Right lobe of liver (tissue), 6 donors: Measurements from ENCODE around the gene TATDN2. TPM values are rescaled to one million over a fixed set of nuclear protein-coding genes. Genes with fewer than 3 reads are reported as not detected.

ENCODE experiments used
- ATAC-seq, 4 donors: fragments of 200-7000 bp; cut with Tn5 transposase; one replicate each; pipeline ENCODE4 v1.9.1; 2020; ENCODE audit warnings: mild to moderate bottlenecking in 4 of 4, moderate library complexity in 4 of 4
- DNase-seq, 3 donors: peaks; one replicate each; pipeline ENCODE4 v3.0.0-alpha.2; 2020
- H3K27ac ChIP-seq, 3 donors: fragments of 200-600 bp; one replicate each; pipeline ENCODE4 v1.8.0; 2022
- H3K27me3 ChIP-seq, 2 donors: fragments of 200-600 bp; one replicate each; pipeline ENCODE4 v1.8.0; 2022
- H3K36me3 ChIP-seq, 4 donors: fragments of 200-600 bp; sonication (generic) in 1 of 4; one replicate each; pipeline versions ENCODE4 v1.5.1 to v1.8.0; 2017 to 2022; ENCODE audit warnings: control low read depth in 1 of 4
- H3K4me1 ChIP-seq, 4 donors: fragments of 200-600 bp; sonication (generic) in 1 of 4; one replicate each; pipeline versions ENCODE4 v1.5.1 to v1.8.0; 2017 to 2022; ENCODE audit warnings: control low read depth in 1 of 4
- H3K4me3 ChIP-seq, 3 donors: fragments of 200-600 bp; one replicate each; pipeline ENCODE4 v1.8.0; 2022
- H3K9me3 ChIP-seq, 4 donors: fragments of 200-600 bp; sonication (generic) in 1 of 4; one replicate each; pipeline versions ENCODE4 v1.5.1 to v1.8.0; 2017 to 2022; ENCODE audit warnings: control low read depth in 1 of 4
- CTCF ChIP-seq, 4 donors: fragments of 200-600 bp in 3 of 4; fragments of 450-650 bp in 1 of 4; IDR thresholded peaks; one replicate each; pipeline versions ENCODE4 v1.5.1 to v1.8.0; 2016 to 2022; ENCODE audit warnings: antibody characterized with exemption in 4 of 4, mild to moderate bottlenecking in 2 of 4
- POLR2A ChIP-seq: fragments of 450-650 bp; IDR thresholded peaks from one replicate; pipeline ENCODE4 v1.6.1; 2017; ENCODE audit warnings: antibody characterized with exemption, mild to moderate bottlenecking
- WGBS: methylation state at CpG from one replicate; pipeline ENCODE4 v1.1.6; 2018; ENCODE audit warnings: low coverage, low lambda C conversion rate; ENCODE audit not compliant: insufficient coverage; ENCODE audit errors: missing lambda C conversion rate; 5-methylcytosine and 5-hydroxymethylcytosine counted together
- intact Hi-C, 2 donors: fragments of 100-400 bp; cut with DNase I; formaldehyde crosslinking; loops; one replicate each; pipeline versions ENCODE4 v1.11.2 to v1.14.1; 2022
- total RNA-seq, 6 experiments: library from RNA; depleted of rRNA in 2 of 6; stranded (reverse); fragments of >200 nt in 2 of 6; fragmentation: NEBNext Ultra II Directional in 3 of 6; extraction: Animal tissue kit (Norgen Biotek cat#: 25700) in 3 of 6; gene quantifications; one replicate each; pipeline versions ENCODE4 v1.1.0 to v1.2.4, GENCODE V29; 2016 to 2023
- donor health status: DM: no; HTN: yes; CAD: no.
- donor health status: DM: no; HTN: no; CAD: no.
- donor health status: DM: no; HTN: no; CAD: no.
- donor health status: DM: no; HTN: yes; CAD: no.
- donor health status: DM: no; HTN: yes; CAD: no.

Gene TATDN2
- total RNA-seq, 6 experiments from 2014 or later: 7.2 to 13.4 (median 10.1) TPM

GRCh38 chr3:10310578-10310977 lies 62.3 kb downstream of the TATDN2 start:
- H3K9me3 ChIP-seq: no peaks in the 10 kb centered on the region
- no peak for DNase-seq
- WGBS: 95% methylated on average over 2 of the region's 2 CpGs
- ATAC-seq: no peak
- no peak for TF ChIP-seq CTCF (IDR thresholded peaks at IDR 0.05)
- no peak for TF ChIP-seq POLR2A
- H3K4me3 ChIP-seq: no peak overlapping the region
- no peaks in the 10 kb centered on the region for H3K4me1 ChIP-seq
- H3K36me3 ChIP-seq: peaks cover 6 to 91% (median 35%) of the 10 kb centered on the region in 4 donors
- no peak overlapping the region for H3K27ac ChIP-seq
- no peaks in the 10 kb centered on the region for H3K27me3 ChIP-seq
- intact Hi-C loops: no loop called here

GRCh38 chr3:10311710-10312109 lies 63.5 kb downstream of the TATDN2 start:
- intact Hi-C loops: no loop called here
- peaks cover 8 to 87% (median 35%) of the 10 kb centered on the region in 4 donors for H3K36me3 ChIP-seq
- DNase-seq: no peak
- H3K27ac ChIP-seq: no peak overlapping the region
- H3K27me3 ChIP-seq: no peaks in the 10 kb centered on the region
- peaks cover 0 to 1% (median 0%) of the 10 kb centered on the region in 4 donors for H3K4me1 ChIP-seq
- peak in 3 of 4 donors; percentile 7 to 30 (median 23) for ATAC-seq
- WGBS: 86% methylated on average over 4 of the region's 13 CpGs
- no peaks in the 10 kb centered on the region for H3K9me3 ChIP-seq
- H3K4me3 ChIP-seq: no peak overlapping the region
- no peak for TF ChIP-seq CTCF (IDR thresholded peaks at IDR 0.05)
- no peak for TF ChIP-seq POLR2A

DNA sequence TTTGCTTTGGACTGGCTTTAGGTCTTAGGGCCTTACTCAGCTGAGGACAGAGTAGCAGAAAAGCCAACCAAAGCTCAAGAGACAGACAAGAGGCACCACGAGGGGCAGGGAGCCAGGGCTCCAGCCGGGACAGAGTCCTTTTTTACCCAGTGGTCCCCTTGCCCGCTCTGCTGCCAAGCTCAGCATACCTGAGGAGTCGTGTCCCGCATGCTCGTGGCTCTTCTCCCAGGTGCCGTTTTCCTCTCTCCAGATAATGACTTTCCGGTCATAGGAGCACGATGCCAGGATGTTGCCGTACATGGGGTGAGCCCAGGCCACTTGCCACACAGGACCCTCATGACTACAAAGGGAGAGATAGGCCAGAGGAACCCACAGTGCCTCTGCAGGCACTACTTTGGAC lies 64.1 kb downstream of the TATDN2 start:
- no CpG with 5 or more reads among the region's 10 CpGs for WGBS
- peaks cover 0 to 8% (median 2%) of the 10 kb centered on the region in 4 donors for H3K4me1 ChIP-seq
- H3K27me3 ChIP-seq: no peaks in the 10 kb centered on the region
- peaks cover 7 to 84% (median 34%) of the 10 kb centered on the region in 4 donors for H3K36me3 ChIP-seq
- TF ChIP-seq CTCF (IDR thresholded peaks at IDR 0.05) (no peak), POLR2A (no peak)
- no peak overlapping the region for H3K27ac ChIP-seq
- no peaks in the 10 kb centered on the region for H3K9me3 ChIP-seq
- no peak overlapping the region for H3K4me3 ChIP-seq
- DNase-seq (no peak), ATAC-seq (no peak)
- intact Hi-C loops: no loop called here

- ATAC-seq (no peak), DNase-seq (no peak)
- Histone ChIP-seq H3K4me1 (peaks cover 0 to 13% (median 4%) of the 10 kb centered on the region in 4 donors), H3K36me3 (peaks cover 7 to 81% (median 35%) of the 10 kb centered on the region in 4 donors), H3K27ac (no peak overlapping the region), H3K27me3 (no peaks in the 10 kb centered on the region), H3K4me3 (no peak overlapping the region), H3K9me3 (no peaks in the 10 kb centered on the region)
- TF ChIP-seq CTCF (IDR thresholded peaks at IDR 0.05) (no peak), POLR2A (no peak)
- intact Hi-C loops: no loop called here
- 83% methylated on average over 3 of the region's 3 CpGs for WGBS
Observed at GRCh38 chr3:10312861-10313260, 64.6 kb downstream of the TATDN2 start.

- intact Hi-C loops: no loop called here
- H3K9me3 ChIP-seq: no peaks in the 10 kb centered on the region
- no peaks in the 10 kb centered on the region for H3K27me3 ChIP-seq
- H3K4me1 ChIP-seq: peaks cover 0 to 32% (median 8%) of the 10 kb centered on the region in 4 donors
- ATAC-seq (no peak), DNase-seq (no peak)
- TF ChIP-seq POLR2A (no peak), CTCF (IDR thresholded peaks at IDR 0.05) (no peak)
- 85% methylated on average over 7 of the region's 14 CpGs for WGBS
- H3K27ac ChIP-seq: no peak overlapping the region
- H3K4me3 ChIP-seq: no peak overlapping the region
- peaks cover 7 to 72% (median 37%) of the 10 kb centered on the region in 4 donors for H3K36me3 ChIP-seq
Observed at GRCh38 chr3:10315101-10315500, 66.8 kb downstream of the TATDN2 start.
